Panc1 (cell line): Measurements from ENCODE around the gene C4orf50.

Source experiments
- CTCF ChIP-seq: fragments of 450-650 bp; IDR thresholded peaks from 2 replicates; pipeline ENCODE4 v1.5.1; 2017; ENCODE audit warnings: mild to moderate bottlenecking
- POLR2AphosphoS5 ChIP-seq: IDR thresholded peaks from 2 replicates; pipeline ENCODE4 v1.6.1; 2012; ENCODE audit warnings: mild to moderate bottlenecking, low read depth, low read length, moderate library complexity

DNA sequence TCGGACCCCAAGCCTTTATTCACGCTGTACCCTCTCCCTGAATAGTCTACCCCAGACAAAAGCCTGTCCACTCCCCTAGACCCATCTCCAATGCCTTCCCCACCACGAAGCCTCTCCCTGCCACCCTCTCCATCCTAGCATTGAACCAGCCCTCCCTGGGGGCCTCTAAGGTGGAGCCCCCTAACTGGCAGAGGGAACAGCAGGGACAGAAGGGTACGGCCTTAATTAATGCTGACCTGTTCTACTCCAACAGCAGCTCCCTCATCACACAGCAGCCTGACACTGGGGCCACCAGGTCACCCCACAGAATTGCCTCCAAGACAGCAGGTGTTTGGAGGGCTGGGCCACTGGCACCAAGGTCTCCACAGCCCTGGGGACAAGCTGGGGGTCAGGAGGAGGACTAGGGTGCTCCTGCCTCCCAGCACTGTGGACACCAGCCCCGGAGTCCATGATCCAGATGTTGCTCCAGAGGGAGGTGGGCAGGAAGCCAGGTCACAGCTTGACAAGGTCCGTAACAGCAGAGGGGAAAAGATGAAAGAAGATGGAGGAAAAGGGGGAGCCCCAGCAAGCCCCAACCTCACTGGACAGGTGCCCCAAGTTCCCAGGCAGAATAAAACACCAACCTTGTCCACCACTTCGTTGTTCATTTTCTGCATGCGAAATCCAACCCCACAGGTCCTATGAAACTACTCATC, 129.1 kb downstream of the C4orf50 start:
- no peak for TF ChIP-seq POLR2AphosphoS5
- TF ChIP-seq CTCF, result no peak
